KMS-11 (cell line): Measurements from ENCODE around the gene NOL6.
"Not testable (repeated sequence)": the region's sequence is repeated elsewhere in the genome, so short reads cannot be mapped to it uniquely, and the experiment has no call there.

Experiments
- H2AFZ ChIP-seq: fragments of 200-600 bp; sonication (generic); 2 replicates; pipeline ENCODE4 v1.6.1; 2016; ENCODE audit warnings: antibody characterized with exemption, mixed run types, low read depth
- H3K27ac ChIP-seq: fragments of 200-600 bp; sonication (generic); 2 replicates; pipeline ENCODE4 v1.6.1; 2016; ENCODE audit warnings: mild to moderate bottlenecking, mixed run types
- H3K27me3 ChIP-seq: fragments of 200-600 bp; sonication (generic); 2 replicates; pipeline ENCODE4 v1.6.1; 2017; ENCODE audit warnings: mild to moderate bottlenecking, low read depth, mixed run types, moderate library complexity; ENCODE audit not compliant: insufficient read depth
- H3K36me3 ChIP-seq: fragments of 200-600 bp; sonication (generic); 2 replicates; pipeline ENCODE4 v1.6.1; 2017; ENCODE audit warnings: mild to moderate bottlenecking, mixed run types; ENCODE audit not compliant: insufficient read depth
- H3K4me1 ChIP-seq: fragments of 200-600 bp; sonication (generic); 2 replicates; pipeline ENCODE4 v1.6.1; 2016; ENCODE audit warnings: mild to moderate bottlenecking, low read depth, mixed run types; ENCODE audit not compliant: poor library complexity, severe bottlenecking
- H3K4me2 ChIP-seq: fragments of 200-600 bp; sonication (generic); 2 replicates; pipeline ENCODE4 v1.7.0; 2016; ENCODE audit warnings: mild to moderate bottlenecking, mixed run types
- H3K4me3 ChIP-seq: fragments of 200-600 bp; sonication (generic); IDR thresholded peaks from 2 replicates; pipeline ENCODE4 v1.6.1; 2017; ENCODE audit warnings: low read depth, low read length, mixed read lengths; ENCODE audit not compliant: insufficient read depth
- H3K79me2 ChIP-seq: fragments of 200-600 bp; sonication (generic); 2 replicates; pipeline ENCODE4 v1.6.1; 2016; ENCODE audit warnings: low read depth, mixed run types; ENCODE audit not compliant: insufficient read depth
- H3K9ac ChIP-seq: fragments of 200-600 bp; sonication (generic); 2 replicates; pipeline ENCODE4 v1.6.1; 2016; ENCODE audit warnings: mild to moderate bottlenecking, mixed run types
- H4K20me1 ChIP-seq: fragments of 200-600 bp; sonication (generic); 2 replicates; pipeline ENCODE4 v1.6.1; 2016; ENCODE audit warnings: mild to moderate bottlenecking, mixed run types; ENCODE audit not compliant: insufficient read depth
- CTCF ChIP-seq: fragments of 200-600 bp; sonication (generic); conservative IDR thresholded peaks from 2 replicates; pipeline ENCODE4 v1.6.1; 2017; ENCODE audit warnings: low read depth, mild to moderate bottlenecking, antibody characterized with exemption, low read length, moderate library complexity, mixed read lengths

The NOL6 gene

GRCh38 chr9:33429256-33429985 lies 44.3 kb downstream of the NOL6 start:
- Histone ChIP-seq H3K79me2 (no peaks in the 10 kb centered on the region), H3K9ac (no peak overlapping the region), H4K20me1 (no peaks in the 10 kb centered on the region), H2AFZ (no peak overlapping the region), H3K36me3 (no peaks in the 10 kb centered on the region), H3K27ac (no peak overlapping the region), H3K4me1 (no peaks in the 10 kb centered on the region), H3K4me3 (no peak overlapping the region), H3K4me2 (no peak overlapping the region), H3K27me3 (no peaks in the 10 kb centered on the region)
- no peak for TF ChIP-seq CTCF

GRCh38 chr9:33426843-33427293 lies 46.9 kb downstream of the NOL6 start:
- Histone ChIP-seq H3K4me3 (no peak overlapping the region), H3K36me3 (no peaks in the 10 kb centered on the region), H3K27me3 (no peaks in the 10 kb centered on the region), H2AFZ (no peak overlapping the region), H3K9ac (no peak overlapping the region), H3K79me2 (no peaks in the 10 kb centered on the region), H3K4me2 (no peak overlapping the region), H4K20me1 (no peaks in the 10 kb centered on the region), H3K4me1 (no peaks in the 10 kb centered on the region), H3K27ac (no peak overlapping the region)
- TF ChIP-seq CTCF: no peak

GRCh38 chr9:33425128-33425533 lies 48.6 kb downstream of the NOL6 start:
- Histone ChIP-seq H3K9ac (no peak overlapping the region), H2AFZ (no peak overlapping the region), H3K4me1 (no peaks in the 10 kb centered on the region), H3K27me3 (no peaks in the 10 kb centered on the region), H3K27ac (no peak overlapping the region), H3K36me3 (no peaks in the 10 kb centered on the region), H3K79me2 (no peaks in the 10 kb centered on the region), H4K20me1 (no peaks in the 10 kb centered on the region), H3K4me2 (no peak overlapping the region), H3K4me3 (no peak overlapping the region)
- no peak for TF ChIP-seq CTCF

- not testable (repeated sequence) for H3K4me3 ChIP-seq, H3K36me3 ChIP-seq, H3K27me3 ChIP-seq, H3K4me2 ChIP-seq, H2AFZ ChIP-seq, H3K4me1 ChIP-seq, H3K9ac ChIP-seq, H3K79me2 ChIP-seq, H3K27ac ChIP-seq, H4K20me1 ChIP-seq
Measured at GRCh38 chr9:33424492-33424891, 49.2 kb downstream of the NOL6 start.

GRCh38 chr9:33424043-33424442 lies 49.7 kb downstream of the NOL6 start:
- H3K4me2 ChIP-seq, H3K36me3 ChIP-seq, H2AFZ ChIP-seq, H4K20me1 ChIP-seq, H3K4me3 ChIP-seq, H3K4me1 ChIP-seq, H3K79me2 ChIP-seq, H3K27me3 ChIP-seq, H3K9ac ChIP-seq, H3K27ac ChIP-seq: not testable (repeated sequence)
